H7 (cell line): ENCODE measurements around the gene SENP6. TPM values are rescaled to one million over a fixed set of nuclear protein-coding genes. Genes with fewer than 3 reads are reported as not detected.
"Not testable (repeated sequence)": the region's sequence is repeated elsewhere in the genome, so short reads cannot be mapped to it uniquely, and the experiment has no call there.

Experiments
- DNase-seq: peaks from one replicate; pipeline ENCODE4 v3.0.0; 2012
- H3K27me3 ChIP-seq: 2 replicates; pipeline ENCODE4 v1.6.0; 2011; ENCODE audit warnings: mild to moderate bottlenecking, low read length; ENCODE audit not compliant: control insufficient read depth, insufficient read depth
- H3K36me3 ChIP-seq: replicated peaks from 2 replicates; pipeline ENCODE4 v1.5.1; 2011; ENCODE audit warnings: low read length; ENCODE audit not compliant: control insufficient read depth, insufficient read depth
- H3K4me3 ChIP-seq: 2 replicates; pipeline ENCODE4 v1.5.1; 2011; ENCODE audit warnings: low read depth, mild to moderate bottlenecking, control low read depth, low read length, moderate library complexity; ENCODE audit not compliant: insufficient read depth
- total RNA-seq: library from RNA; depleted of rRNA; stranded (reverse); fragments of >200 nt; shearing (Covaris generic); gene quantifications from 2 replicates; pipeline ENCODE4 v1.2.3, GENCODE V29; 2014; rRNA removed

The SENP6 gene
- 39.9 and 67.8 TPM in 2 replicates for total RNA-seq

- H3K27me3 ChIP-seq = no peaks in the 10 kb centered on the region
- H3K4me3 ChIP-seq = peak within 1 kb of the TSS; percentile 83
- H3K36me3 ChIP-seq = no peaks in the 10 kb centered on the region
- DNase-seq = peak; percentile 88
These were observed at the start of gene SENP6 for GRCh38 chr6:75601304-75602245. SENP6 (plus strand) TSS chr6:75601880; CDS start chr6:75602525, 645 bp downstream.

GRCh38 chr6:75556240-75556639 lies 45.4 kb upstream of the SENP6 start:
- peak; percentile 8 for DNase-seq
- Histone ChIP-seq H3K4me3 (no peak overlapping the region), H3K36me3 (no peaks in the 10 kb centered on the region), H3K27me3 (no peaks in the 10 kb centered on the region)

GRCh38 chr6:75557068-75557467 lies 44.6 kb upstream of the SENP6 start:
- Histone ChIP-seq H3K4me3 (no peak overlapping the region), H3K27me3 (no peaks in the 10 kb centered on the region), H3K36me3 (no peaks in the 10 kb centered on the region)
- DNase-seq = no peak

- no peaks in the 10 kb centered on the region for H3K27me3 ChIP-seq
- H3K4me3 ChIP-seq = no peak overlapping the region
- DNase-seq = peak; percentile 55
- H3K36me3 ChIP-seq = no peaks in the 10 kb centered on the region
These were observed 38.6 kb upstream of the SENP6 start for GRCh38 chr6:75563032-75563431.

GRCh38 chr6:75566137-75566767 lies 35.4 kb upstream of the SENP6 start:
- H3K27me3 ChIP-seq = no peaks in the 10 kb centered on the region
- no peak for DNase-seq
- no peaks in the 10 kb centered on the region for H3K36me3 ChIP-seq
- no peak overlapping the region for H3K4me3 ChIP-seq

- Histone ChIP-seq H3K4me3 (no peak overlapping the region), H3K27me3 (no peaks in the 10 kb centered on the region), H3K36me3 (no peaks in the 10 kb centered on the region)
- DNase-seq = no peak
These were observed 33.6 kb upstream of the SENP6 start for GRCh38 chr6:75568100-75568499.

GRCh38 chr6:75568965-75569364 lies 32.7 kb upstream of the SENP6 start:
- DNase-seq = no peak
- Histone ChIP-seq H3K4me3 (no peak overlapping the region), H3K36me3 (no peaks in the 10 kb centered on the region), H3K27me3 (no peaks in the 10 kb centered on the region)

GRCh38 chr6:75570671-75571070 lies 31.0 kb upstream of the SENP6 start:
- DNase-seq, H3K36me3 ChIP-seq, H3K4me3 ChIP-seq, H3K27me3 ChIP-seq: not testable (repeated sequence)

GRCh38 chr6:75572072-75572471 lies 29.6 kb upstream of the SENP6 start:
- Histone ChIP-seq H3K27me3 (no peaks in the 10 kb centered on the region), H3K4me3 (no peak overlapping the region), H3K36me3 (no peaks in the 10 kb centered on the region)
- no peak for DNase-seq

GRCh38 chr6:75579951-75580350 lies 21.7 kb upstream of the SENP6 start:
- no peak for DNase-seq
- Histone ChIP-seq H3K4me3 (no peak overlapping the region), H3K27me3 (no peaks in the 10 kb centered on the region)

GRCh38 chr6:75581231-75581630 lies 20.4 kb upstream of the SENP6 start:
- H3K27me3 ChIP-seq = no peaks in the 10 kb centered on the region
- no peak for DNase-seq
- no peak overlapping the region for H3K4me3 ChIP-seq
- no peaks in the 10 kb centered on the region for H3K36me3 ChIP-seq

More at GRCh38 chr6:75579951-75580350, 21.7 kb upstream of the SENP6 start:
- H3K36me3 ChIP-seq = no peaks in the 10 kb centered on the region

GRCh38 chr6:75584552-75584951 lies 17.1 kb upstream of the SENP6 start:
- not testable (repeated sequence) for DNase-seq, H3K4me3 ChIP-seq, H3K27me3 ChIP-seq, H3K36me3 ChIP-seq

- Histone ChIP-seq H3K36me3 (no peaks in the 10 kb centered on the region), H3K27me3 (no peaks in the 10 kb centered on the region), H3K4me3 (no peak overlapping the region)
- DNase-seq = no peak
These were observed 12.7 kb upstream of the SENP6 start for GRCh38 chr6:75588948-75589347.

GRCh38 chr6:75590370-75590769 lies 11.3 kb upstream of the SENP6 start:
- H3K4me3 ChIP-seq = no peak overlapping the region
- H3K36me3 ChIP-seq = no peaks in the 10 kb centered on the region
- H3K27me3 ChIP-seq = no peaks in the 10 kb centered on the region
- no peak for DNase-seq

- not testable (repeated sequence) for DNase-seq
These were observed 5.3 kb upstream of the SENP6 start for GRCh38 chr6:75596380-75596779.

More at GRCh38 chr6:75596380-75596779, 5.3 kb upstream of the SENP6 start:
- not testable (repeated sequence) for H3K4me3 ChIP-seq, H3K36me3 ChIP-seq, H3K27me3 ChIP-seq
